GM12875 (cell line): ENCODE measurements around the gene DRD2.

Source experiments
- H3K4me3 ChIP-seq: one replicate; pipeline ENCODE4 v1.5.1; 2011; ENCODE audit warnings: low read depth, low read length, control low read depth
- CTCF ChIP-seq: IDR thresholded peaks from 2 replicates; pipeline ENCODE4 v1.5.1; 2011; ENCODE audit warnings: low read depth, mild to moderate bottlenecking, control low read depth, inconsistent platforms, low read length, moderate library complexity, borderline replicate concordance; ENCODE audit not compliant: insufficient read depth

The DRD2 gene

GRCh38 chr11:113497066-113497910 lies 22.1 kb upstream of the DRD2 start:
- no peak for TF ChIP-seq CTCF
- no peak overlapping the region for H3K4me3 ChIP-seq

GRCh38 chr11:113496026-113496651 lies 20.9 kb upstream of the DRD2 start:
- H3K4me3 ChIP-seq = no peak overlapping the region
- TF ChIP-seq CTCF = no peak

GRCh38 chr11:113494021-113494420 lies 18.8 kb upstream of the DRD2 start:
- H3K4me3 ChIP-seq = no peak overlapping the region
- TF ChIP-seq CTCF = no peak

- no peak for TF ChIP-seq CTCF
- H3K4me3 ChIP-seq = no peak overlapping the region
These were observed 18.0 kb upstream of the DRD2 start for GRCh38 chr11:113493206-113493605.

- no peak for TF ChIP-seq CTCF
- H3K4me3 ChIP-seq = no peak overlapping the region
These were observed 13.7 kb upstream of the DRD2 start for GRCh38 chr11:113488931-113489351.

- no peak overlapping the region for H3K4me3 ChIP-seq
- TF ChIP-seq CTCF = no peak
These were observed 12.4 kb upstream of the DRD2 start for GRCh38 chr11:113487622-113488021.

GRCh38 chr11:113484223-113484622 lies 9.0 kb upstream of the DRD2 start:
- no peak for TF ChIP-seq CTCF
- no peak overlapping the region for H3K4me3 ChIP-seq
